ENCODE data around the gene GGCX.
"Not testable (repeated sequence)": the region's sequence is repeated elsewhere in the genome, so short reads cannot be mapped to it uniquely, and the experiment has no call there.

Gene GGCX

DNA sequence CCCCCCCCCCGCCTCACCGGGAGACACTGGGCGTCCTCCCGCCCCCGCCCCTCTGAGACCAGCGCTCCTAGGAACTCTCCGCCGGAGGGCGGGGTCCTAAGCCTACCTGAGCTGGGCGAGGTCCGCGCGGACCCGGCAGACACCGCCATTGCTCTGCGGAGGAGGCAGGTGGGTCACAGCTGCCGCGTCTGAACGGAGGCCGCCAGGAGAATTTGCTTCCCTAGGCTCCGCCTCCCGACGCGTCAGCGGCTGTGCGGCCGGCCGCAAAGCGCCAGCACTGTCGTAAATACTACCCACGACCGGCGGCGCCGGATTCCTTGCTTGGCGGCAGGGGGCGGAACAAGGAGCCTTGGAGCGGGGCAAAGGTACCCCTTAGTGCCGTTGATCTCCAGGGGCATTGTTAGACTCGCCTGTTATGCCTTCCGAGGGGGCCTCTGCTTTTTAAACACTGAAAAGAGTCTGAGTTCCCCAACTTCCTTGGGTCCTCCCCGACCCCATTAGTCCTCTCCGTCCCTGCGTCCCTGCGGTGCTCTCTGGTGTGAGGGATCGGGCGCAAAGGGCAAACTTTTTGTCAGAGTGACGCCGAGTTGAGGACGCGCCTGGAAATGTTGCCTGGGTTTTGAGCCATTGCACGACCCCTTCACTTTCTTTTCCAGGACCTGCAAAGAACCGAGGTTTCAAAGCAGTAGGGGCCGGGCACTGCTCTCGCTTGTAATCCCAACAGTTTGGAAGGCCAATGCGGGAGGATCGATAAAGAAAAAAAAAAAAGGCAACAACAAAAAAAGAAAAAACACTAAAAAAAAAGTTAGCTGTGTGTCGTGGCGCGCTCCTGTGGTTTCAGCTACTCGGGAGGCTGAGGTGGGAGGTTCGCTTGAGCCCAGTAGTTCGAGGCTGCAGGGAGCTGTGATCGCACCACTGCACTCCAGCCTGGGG lies at the start of gene GGCX:
TSS of gene GGCX (minus strand) at position 214 of the 933 bp plus-strand sequence. CDS start at position 149, 65 bp downstream.
- TF ChIP-seq, protein P1, sequence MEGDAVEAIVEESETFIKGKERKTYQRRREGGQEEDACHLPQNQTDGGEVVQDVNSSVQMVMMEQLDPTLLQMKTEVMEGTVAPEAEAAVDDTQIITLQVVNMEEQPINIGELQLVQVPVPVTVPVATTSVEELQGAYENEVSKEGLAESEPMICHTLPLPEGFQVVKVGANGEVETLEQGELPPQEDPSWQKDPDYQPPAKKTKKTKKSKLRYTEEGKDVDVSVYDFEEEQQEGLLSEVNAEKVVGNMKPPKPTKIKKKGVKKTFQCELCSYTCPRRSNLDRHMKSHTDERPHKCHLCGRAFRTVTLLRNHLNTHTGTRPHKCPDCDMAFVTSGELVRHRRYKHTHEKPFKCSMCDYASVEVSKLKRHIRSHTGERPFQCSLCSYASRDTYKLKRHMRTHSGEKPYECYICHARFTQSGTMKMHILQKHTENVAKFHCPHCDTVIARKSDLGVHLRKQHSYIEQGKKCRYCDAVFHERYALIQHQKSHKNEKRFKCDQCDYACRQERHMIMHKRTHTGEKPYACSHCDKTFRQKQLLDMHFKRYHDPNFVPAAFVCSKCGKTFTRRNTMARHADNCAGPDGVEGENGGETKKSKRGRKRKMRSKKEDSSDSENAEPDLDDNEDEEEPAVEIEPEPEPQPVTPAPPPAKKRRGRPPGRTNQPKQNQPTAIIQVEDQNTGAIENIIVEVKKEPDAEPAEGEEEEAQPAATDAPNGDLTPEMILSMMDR (IDR thresholded peaks at IDR 0.05; ENCODE audit: insufficient read depth, low read depth, low read length, missing control alignments): peak; percentile 33
- peak; percentile 96 for DNase-seq (ENCODE audit: low read depth)
- H3K4me3 ChIP-seq (ENCODE audit: low read length): peak within 1 kb of the TSS; percentile 98

DNA sequence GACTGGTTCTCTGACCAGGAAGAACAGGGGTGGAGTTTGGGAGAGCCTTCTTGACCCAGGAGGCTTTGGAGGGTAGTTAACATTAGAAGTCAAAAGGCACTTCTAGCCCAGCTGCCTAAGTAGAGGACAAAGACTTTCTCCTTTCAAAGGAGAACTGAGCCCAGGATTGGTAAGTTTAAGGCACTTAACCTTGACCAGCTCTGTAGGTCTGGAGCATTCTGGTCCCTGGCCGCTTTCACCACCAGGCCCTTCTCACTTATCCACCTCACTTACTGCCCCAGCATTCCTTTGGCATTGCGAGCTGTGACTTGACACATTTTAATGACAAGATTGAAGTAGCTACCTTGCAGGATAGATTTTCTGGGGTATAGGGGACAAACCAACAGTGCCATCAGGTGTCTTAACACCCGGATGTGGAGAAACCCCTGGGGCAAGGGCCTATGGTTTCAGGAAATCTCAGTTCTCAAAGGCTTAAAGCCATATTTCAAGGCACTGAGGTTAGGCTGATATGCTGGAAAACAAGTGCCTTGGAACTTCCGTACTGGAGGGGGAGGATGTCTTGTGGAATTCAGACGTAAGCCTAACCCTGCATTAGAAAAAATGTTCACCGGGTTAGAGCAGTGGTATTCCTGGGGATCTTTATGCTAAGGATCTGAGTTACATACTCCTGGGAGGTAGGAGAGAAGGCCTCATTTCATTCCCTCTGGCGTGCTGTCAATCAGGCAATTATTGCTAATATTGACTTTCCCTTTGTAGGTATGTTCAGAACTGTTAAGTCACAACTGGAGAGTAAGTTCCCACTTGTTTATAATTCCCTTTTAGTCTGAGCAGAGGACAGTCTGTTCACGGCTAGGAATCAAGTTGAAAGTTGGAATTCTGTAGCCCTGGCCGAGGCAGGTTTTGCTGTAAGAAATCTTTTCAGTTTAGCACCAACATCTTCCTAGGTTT lies 46.2 kb upstream of the GGCX start:
- DNase-seq (ENCODE audit: low read depth): no peak
- H3K4me3 ChIP-seq (ENCODE audit: low read length): no peak overlapping the region

GRCh38 chr2:85606116-85606455 lies 44.8 kb upstream of the GGCX start:
- H3K4me3 ChIP-seq (ENCODE audit: low read length): no peak overlapping the region
- no peak for DNase-seq (ENCODE audit: low read depth)
- TF ChIP-seq, protein P1 (IDR thresholded peaks at IDR 0.05; ENCODE audit: insufficient read depth, low read depth, low read length, missing control alignments): no peak

More for the DNA sequence above, 46.2 kb upstream of the GGCX start:
- TF ChIP-seq, protein P1 (IDR thresholded peaks at IDR 0.05; ENCODE audit: insufficient read depth, low read depth, low read length, missing control alignments): no peak

DNA sequence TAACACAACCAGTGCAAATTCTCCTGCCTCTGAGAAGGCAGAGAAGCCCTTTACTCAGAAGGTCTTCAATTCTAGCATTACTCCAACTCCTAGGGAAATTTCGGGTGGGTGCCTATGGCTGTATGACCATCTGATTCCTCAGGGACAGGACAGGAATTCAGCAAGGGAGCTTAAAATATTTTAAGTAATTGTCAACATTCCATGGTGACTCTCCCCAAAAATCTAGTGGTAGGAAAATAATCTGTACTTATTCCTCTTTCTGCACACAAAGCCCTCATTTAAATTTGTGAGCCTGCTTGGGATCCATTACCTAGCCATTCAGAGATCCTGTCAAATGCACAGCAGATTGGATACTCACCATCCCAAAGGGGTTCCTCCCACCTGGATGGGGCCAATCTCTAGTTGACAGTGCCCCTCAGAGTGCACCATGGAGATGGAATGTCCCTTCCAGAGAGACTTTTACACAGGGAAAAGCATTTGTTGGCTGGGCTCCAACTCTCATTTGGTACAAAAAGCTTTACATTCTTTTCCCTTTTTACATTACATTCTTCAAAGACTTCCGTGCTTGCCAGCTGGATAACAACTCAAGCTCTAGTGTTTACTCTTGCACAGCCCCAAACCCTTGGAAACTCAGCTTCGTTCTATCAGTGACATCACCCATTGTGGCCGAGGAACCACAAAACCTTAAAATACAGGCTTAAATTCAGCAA lies 44.3 kb upstream of the GGCX start:
- DNase-seq (ENCODE audit: low read depth): no peak
- TF ChIP-seq, protein P1 (IDR thresholded peaks at IDR 0.05; ENCODE audit: insufficient read depth, low read depth, low read length, missing control alignments): no peak
- no peak overlapping the region for H3K4me3 ChIP-seq (ENCODE audit: low read length)

GRCh38 chr2:85604568-85605339 lies 43.5 kb upstream of the GGCX start:
- no peak overlapping the region for H3K4me3 ChIP-seq (ENCODE audit: low read length)
- DNase-seq (ENCODE audit: low read depth): peak; percentile 44
- TF ChIP-seq, protein P1 (IDR thresholded peaks at IDR 0.05; ENCODE audit: insufficient read depth, low read depth, low read length, missing control alignments): no peak

- not testable (repeated sequence) for DNase-seq (ENCODE audit: low read depth)
- peak overlapping the region; percentile 73 for H3K4me3 ChIP-seq (ENCODE audit: low read length)
These were observed 42.8 kb upstream of the GGCX start for GRCh38 chr2:85604133-85604444.

All from epithelial cell of esophagus (primary cell).